Keratinocyte (primary cell): ENCODE data around the gene SCAF4. TPM values are rescaled to one million over a fixed set of nuclear protein-coding genes. Genes with fewer than 3 reads are reported as not detected.
"Not testable (repeated sequence)": the region's sequence is repeated elsewhere in the genome, so short reads cannot be mapped to it uniquely, and the experiment has no call there.

Source experiments
- DNase-seq: peaks from one replicate; pipeline ENCODE4 v3.0.0-alpha.2; 2011; ENCODE audit warnings: low read depth, missing footprints, low spot score
- FAIRE-seq: peaks from 2 replicates; lab custom pipeline; 2011; peaks lifted over from hg19 to GRCh38; lab: Jason Lieb, UNC
- H2AFZ ChIP-seq: 2 replicates; pipeline ENCODE4 v1.6.0; 2012; ENCODE audit warnings: low read length, control low read depth, inconsistent platforms; ENCODE audit not compliant: control insufficient read depth
- H3K27ac ChIP-seq: 2 replicates; pipeline ENCODE4 v1.5.1; 2011; ENCODE audit warnings: low read length; ENCODE audit not compliant: control insufficient read depth, insufficient read depth
- H3K27me3 ChIP-seq: 3 replicates; pipeline ENCODE4 v1.6.0; 2011; ENCODE audit warnings: low read length; ENCODE audit not compliant: control insufficient read depth, insufficient read depth; ENCODE audit errors: extremely low read depth
- H3K36me3 ChIP-seq, 2 experiments: 2 replicates in 1 of 2; 3 replicates in 1 of 2; pipeline ENCODE4 v1.5.1; 2011; ENCODE audit warnings: low read length in 2 of 2, mild to moderate bottlenecking in 1 of 2; ENCODE audit not compliant: control insufficient read depth in 2 of 2, insufficient read depth in 2 of 2; ENCODE audit errors: extremely low read depth in 1 of 2
- H3K4me1 ChIP-seq: 3 replicates; pipeline ENCODE4 v1.5.1; 2011; ENCODE audit warnings: low read length; ENCODE audit not compliant: control insufficient read depth, insufficient read depth; ENCODE audit errors: extremely low read depth
- H3K4me2 ChIP-seq: 3 replicates; pipeline ENCODE4 v1.6.0; 2011; ENCODE audit warnings: low read depth, low read length; ENCODE audit not compliant: control insufficient read depth, insufficient read depth; ENCODE audit errors: extremely low read depth
- H3K4me3 ChIP-seq, 3 experiments: fragments of 200-600 bp in 1 of 3; sonication (generic) in 1 of 3; 2 replicates in 2 of 3; 3 replicates in 1 of 3; pipeline ENCODE4 v1.5.1; 2011 to 2016; ENCODE audit warnings: low read length in 3 of 3, mild to moderate bottlenecking in 3 of 3, control low read depth in 2 of 3, inconsistent platforms in 1 of 3, low read depth in 1 of 3, mixed read lengths in 1 of 3, mixed run types in 1 of 3, moderate library complexity in 1 of 3; ENCODE audit not compliant: control insufficient read depth in 2 of 3, insufficient read depth in 2 of 3; ENCODE audit errors: extremely low read depth in 1 of 3
- H3K79me2 ChIP-seq: 2 replicates; pipeline ENCODE4 v1.6.0; 2012; ENCODE audit warnings: low read length; ENCODE audit not compliant: control insufficient read depth, insufficient read depth
- H3K9ac ChIP-seq: 3 replicates; pipeline ENCODE4 v1.6.0; 2011; ENCODE audit warnings: low read length; ENCODE audit not compliant: control insufficient read depth, insufficient read depth; ENCODE audit errors: extremely low read depth
- H3K9me1 ChIP-seq: 3 replicates; pipeline ENCODE4 v1.6.0; 2011; ENCODE audit warnings: low read length; ENCODE audit not compliant: control insufficient read depth, insufficient read depth; ENCODE audit errors: extremely low read depth
- H3K9me3 ChIP-seq: 2 replicates; pipeline ENCODE4 v1.5.1; 2012; ENCODE audit warnings: low read depth, low read length; ENCODE audit not compliant: control insufficient read depth
- H4K20me1 ChIP-seq: 3 replicates; pipeline ENCODE4 v1.6.0; 2011; ENCODE audit warnings: low read length; ENCODE audit not compliant: control insufficient read depth, insufficient read depth; ENCODE audit errors: extremely low read depth
- CTCF ChIP-seq, 3 experiments: IDR thresholded peaks in 1 of 3; conservative IDR thresholded peaks in 1 of 3; optimal IDR thresholded peaks in 1 of 3; 2 replicates in 2 of 3; 3 replicates in 1 of 3; pipeline versions ENCODE3 to v1.5.1; 2011; ENCODE audit warnings: low read length in 3 of 3, mild to moderate bottlenecking in 3 of 3, moderate library complexity in 2 of 3, control low read depth in 1 of 3, inconsistent platforms in 1 of 3; ENCODE audit not compliant: insufficient read depth in 2 of 3; ENCODE audit errors: extremely low read depth in 1 of 3
- EZH2 ChIP-seq: IDR thresholded peaks from one replicate; pipeline ENCODE4 v1.6.1; 2012; ENCODE audit warnings: inconsistent platforms, mild to moderate bottlenecking, low read length, moderate library complexity
- dilution Hi-C: fragments of 300-500 bp; cut with MboI; formaldehyde crosslinking; loops from one replicate; pipeline ENCODE4 v1.7.0; 2020; ENCODE audit warnings: low sequenced_read_pairs; ENCODE audit not compliant: extremely low pct_ligation_motif_present
- polyA plus RNA-seq, 5 experiments: library from polyadenylated mRNA; depleted of rRNA in 3 of 5; stranded (reverse) in 3 of 5; stranded (forward) in 1 of 5; unstranded in 1 of 5; fragments of >200 nt; gene quantifications; 1 replicate in 1 of 5; 2 replicates in 3 of 5; 3 replicates in 1 of 5; pipeline versions ENCODE4 v1.2.1 to v1.2.3, GENCODE V29; 2011 to 2012; ENCODE audit warnings: missing spikeins in 2 of 5, low read depth in 1 of 5, low replicate concordance in 1 of 5

Gene SCAF4
- polyA plus RNA-seq, 1 donor (not counting 4 experiments of a cell fraction or from before 2014, with no cell fraction given): 7.5 TPM

- Histone ChIP-seq H3K4me2 (no peak overlapping the region), H4K20me1 (no peaks in the 10 kb centered on the region), H3K36me3 (no peaks in the 10 kb centered on the region), H3K9me3 (no peaks in the 10 kb centered on the region), H3K27me3 (no peaks in the 10 kb centered on the region), H3K27ac (no peak overlapping the region), H3K9ac (no peak overlapping the region), H3K4me1 (peaks cover 17% of the 10 kb centered on the region), H3K79me2 (no peaks in the 10 kb centered on the region), H3K4me3 (no peak overlapping the region), H3K9me1 (no peaks in the 10 kb centered on the region), H2AFZ (no peak overlapping the region)
- DNase-seq (no peak), FAIRE-seq (no peak)
- dilution Hi-C loops: no loop called here
- no peak for TF ChIP-seq CTCF (optimal IDR thresholded peaks at IDR 0.05 in 1 of 3, IDR thresholded peaks at IDR 0.05 in 1 of 3, conservative IDR thresholded peaks at IDR 0.05 in 1 of 3; ENCODE audit: extremely low read depth in 1 of 3, insufficient read depth in 2 of 3, low read length in 3 of 3)
- no peak for TF ChIP-seq EZH2
These were observed 96.9 kb downstream of the SCAF4 start for GRCh38 chr21:31634993-31635392.

- H3K9me1 ChIP-seq, H3K27ac ChIP-seq, H3K4me3 ChIP-seq, H3K36me3 ChIP-seq, FAIRE-seq, H3K79me2 ChIP-seq, H3K9ac ChIP-seq, H3K9me3 ChIP-seq, H4K20me1 ChIP-seq, dilution Hi-C loops, H2AFZ ChIP-seq, H3K4me2 ChIP-seq, DNase-seq, H3K27me3 ChIP-seq: not testable (repeated sequence)
- peaks cover 24% of the 10 kb centered on the region for H3K4me1 ChIP-seq
These were observed 100.0 kb downstream of the SCAF4 start for GRCh38 chr21:31631881-31632280.
